ENCODE results near the gene ZNRF2. TPM values are rescaled to one million over a fixed set of nuclear protein-coding genes. Genes with fewer than 3 reads are reported as not detected.
A peak's percentile ranks its signal among the peaks of the same experiment; 100 is the strongest.
"Not testable (repeated sequence)": the region's sequence is repeated elsewhere in the genome, so short reads cannot be mapped to it uniquely, and the experiment has no call there.

Gene ZNRF2
- total RNA-seq, 1 donor from 2014 or later: 18.6 TPM

DNA sequence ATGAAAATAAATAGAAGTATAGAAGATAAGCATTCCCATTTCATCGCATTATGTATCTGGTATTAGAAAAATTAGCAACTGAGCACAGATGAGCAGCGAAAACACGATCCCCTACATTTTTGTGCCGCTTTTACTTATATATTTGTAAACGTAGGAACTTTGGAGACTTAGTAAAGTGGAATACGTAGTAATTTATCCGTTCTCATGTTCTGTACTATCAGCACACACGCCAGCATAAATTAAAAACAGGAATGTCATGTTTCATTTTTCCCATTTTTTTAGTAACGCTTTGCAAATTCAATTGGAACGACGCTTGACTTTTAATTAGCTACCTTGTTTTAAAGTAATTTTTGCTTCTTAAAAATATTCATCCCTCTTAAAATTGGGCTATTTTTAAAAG, 2.4 kb downstream of the ZNRF2 start:
- DNase-seq (ENCODE audit: low spot score) (no peak), ATAC-seq (no peak)

DNA sequence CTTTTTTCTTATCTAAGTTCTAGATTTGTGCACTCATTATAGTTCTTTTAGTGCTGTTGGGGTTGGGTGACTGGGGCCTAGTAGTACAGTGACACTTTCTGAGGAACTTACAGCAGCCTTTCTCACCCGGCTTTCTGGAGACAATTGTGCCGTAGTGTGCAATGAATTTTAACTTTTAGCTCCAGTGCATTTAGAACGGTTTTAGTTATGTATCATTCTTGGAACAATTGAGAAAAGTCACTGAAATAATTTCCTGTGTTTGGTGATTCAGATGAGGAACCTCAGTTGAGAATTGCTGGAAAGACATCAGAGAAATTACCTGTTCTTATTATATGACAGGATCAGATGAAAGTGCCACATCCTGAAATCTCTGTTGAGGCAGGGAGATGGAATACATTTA, 3.2 kb downstream of the ZNRF2 start:
- DNase-seq (ENCODE audit: low spot score); ATAC-seq: not testable (repeated sequence)

DNA sequence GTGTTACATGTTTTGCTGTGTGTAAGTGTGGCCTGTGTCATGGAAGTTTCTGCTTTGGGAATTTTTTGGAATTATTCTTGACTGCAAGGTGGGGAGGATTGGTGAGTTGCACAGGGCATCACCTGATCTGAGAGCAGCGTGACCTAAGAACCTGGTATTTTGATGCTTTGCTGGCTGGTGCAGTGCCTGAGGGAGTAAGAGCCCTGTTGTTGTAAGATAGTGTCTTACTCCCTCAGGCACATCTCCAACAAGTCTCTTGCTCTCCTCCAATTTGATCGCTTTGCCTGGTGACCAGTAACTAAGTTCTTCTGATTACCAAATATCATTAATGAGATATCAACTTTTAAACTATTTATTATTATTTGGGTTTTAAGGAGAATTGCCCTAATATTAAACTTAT, 5.2 kb downstream of the ZNRF2 start:
- ATAC-seq; DNase-seq (ENCODE audit: low spot score): not testable (repeated sequence)

DNA sequence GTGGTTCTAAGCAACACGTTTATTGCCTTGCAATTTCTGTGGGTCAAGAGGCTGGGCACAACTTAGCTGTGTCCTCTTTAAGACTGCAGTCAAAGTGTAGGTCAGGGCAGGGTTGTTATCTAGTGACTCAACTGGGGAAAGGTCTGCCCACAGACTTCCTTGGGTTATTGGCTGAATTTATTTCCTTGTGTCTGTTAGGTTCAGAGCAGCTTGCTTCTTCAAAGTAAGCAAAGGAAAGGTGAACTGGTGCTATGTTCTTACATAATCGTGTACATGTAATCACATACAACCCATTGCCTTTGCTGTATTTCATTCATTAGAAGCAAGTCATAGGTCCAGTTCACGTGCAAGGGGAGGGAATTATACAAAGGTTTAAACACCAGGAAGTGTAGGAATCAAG, 5.9 kb downstream of the ZNRF2 start:
- peak; percentile 40 for ATAC-seq
- DNase-seq (ENCODE audit: low spot score): not testable (repeated sequence)

DNA sequence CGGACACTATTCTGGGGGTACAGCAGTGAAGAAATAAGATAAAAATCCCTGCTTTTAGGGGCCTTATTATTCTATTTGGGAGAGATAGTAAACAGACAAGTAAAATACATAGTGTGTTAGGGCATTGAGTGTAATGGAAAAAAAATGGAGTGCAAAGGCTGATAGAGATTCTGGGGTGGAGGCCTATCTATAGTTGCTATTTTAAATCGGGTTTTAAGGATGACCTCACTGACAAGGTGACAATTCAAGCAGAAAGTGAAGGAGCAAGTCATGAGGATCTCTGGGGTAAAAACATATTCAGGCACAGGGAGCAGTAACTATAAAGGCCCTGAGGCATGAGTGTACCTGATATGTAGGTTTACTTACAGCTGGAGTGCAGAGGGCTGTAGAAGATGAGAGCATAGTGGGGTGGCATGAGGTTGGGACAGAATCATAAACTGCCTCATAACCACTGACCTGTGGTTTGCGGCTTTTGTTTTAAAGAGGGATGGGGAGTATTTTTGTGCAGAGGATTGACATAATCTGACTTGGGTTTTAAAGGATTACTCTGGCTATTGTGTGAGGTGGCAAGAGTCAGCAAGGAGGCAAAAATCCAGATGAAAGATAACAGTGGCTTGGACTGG, 8.1 kb downstream of the ZNRF2 start:
- not testable (repeated sequence) for DNase-seq (ENCODE audit: low spot score); ATAC-seq

DNA sequence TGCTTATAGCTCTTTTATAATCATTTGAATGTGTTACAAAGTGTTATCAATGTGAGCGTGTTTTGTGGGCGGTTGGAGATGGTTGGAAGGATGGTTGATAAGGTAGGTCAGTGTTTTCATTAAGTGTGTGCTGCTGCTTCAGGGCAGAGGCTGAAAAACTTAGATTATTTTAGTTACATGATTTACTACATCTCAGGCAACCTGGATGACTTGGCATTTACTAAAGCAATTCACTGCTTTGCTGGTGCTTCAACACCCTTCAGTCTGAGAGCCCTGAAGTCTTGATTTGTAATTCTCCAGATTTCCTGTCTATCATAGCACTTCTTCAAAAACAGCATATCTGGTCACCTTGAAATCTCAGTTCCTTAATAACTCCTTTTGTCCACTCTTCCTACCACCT, 11.9 kb downstream of the ZNRF2 start:
- not testable (repeated sequence) for DNase-seq (ENCODE audit: low spot score); ATAC-seq

DNA sequence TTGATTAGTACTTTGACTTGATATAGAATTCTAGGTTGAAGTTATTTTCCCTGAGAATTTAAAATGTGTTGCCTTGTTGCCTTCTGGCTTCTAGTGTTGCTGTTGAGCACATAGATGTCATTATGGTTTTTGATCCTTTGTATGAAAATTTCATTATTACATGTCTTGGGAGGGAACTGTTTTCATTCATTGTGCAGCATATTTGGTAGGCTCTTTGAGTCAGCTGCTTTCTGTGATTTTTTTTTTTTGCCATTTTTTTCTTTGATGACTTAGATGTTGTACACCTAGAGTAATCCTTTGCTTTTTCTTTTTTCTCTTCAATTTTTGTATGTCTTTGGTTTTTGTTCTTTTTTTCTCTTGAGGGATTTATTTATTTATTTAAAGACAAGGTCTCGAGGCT, 13.1 kb downstream of the ZNRF2 start:
- not testable (repeated sequence) for ATAC-seq; DNase-seq (ENCODE audit: low spot score)

DNA sequence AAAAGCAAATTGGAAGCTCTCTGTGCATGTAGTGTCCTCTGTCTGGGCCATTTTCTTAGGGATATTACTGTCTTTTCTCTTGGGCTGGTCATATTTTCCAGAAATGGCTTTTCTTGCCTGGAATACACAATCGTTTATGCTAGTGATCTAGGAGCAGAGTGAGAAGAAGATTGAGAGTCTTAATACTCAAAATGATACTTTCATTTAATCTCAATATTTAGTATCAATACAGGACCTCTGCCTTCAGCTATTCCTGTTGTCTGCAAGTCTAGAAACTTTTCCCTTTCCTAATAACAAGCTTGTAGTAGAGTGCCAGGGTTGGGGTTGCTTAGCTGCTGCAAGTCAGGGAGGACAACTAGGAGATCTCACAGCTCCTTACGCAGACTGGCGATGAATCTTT, 14.0 kb downstream of the ZNRF2 start:
- not testable (repeated sequence) for ATAC-seq; DNase-seq (ENCODE audit: low spot score)

DNA sequence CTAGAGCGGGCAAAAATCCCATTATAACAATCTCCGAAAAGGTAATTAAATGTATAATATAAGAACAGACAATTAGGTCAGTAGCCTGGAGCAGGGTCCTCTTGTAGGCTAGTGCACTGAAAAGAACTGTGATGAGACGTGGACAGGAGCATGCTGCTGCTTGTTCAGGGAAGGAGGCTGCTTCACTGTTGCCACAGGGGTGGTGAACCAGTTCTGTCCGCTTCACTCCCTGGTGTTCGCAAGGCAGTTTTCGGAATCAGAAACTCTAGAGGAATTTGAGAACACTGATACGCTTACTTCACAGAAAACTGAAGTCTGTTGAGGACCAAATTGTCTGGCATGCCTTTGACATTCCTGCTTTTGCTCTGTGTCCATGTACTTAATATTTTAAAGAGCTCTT, 17.4 kb downstream of the ZNRF2 start:
- ATAC-seq: no peak

DNA sequence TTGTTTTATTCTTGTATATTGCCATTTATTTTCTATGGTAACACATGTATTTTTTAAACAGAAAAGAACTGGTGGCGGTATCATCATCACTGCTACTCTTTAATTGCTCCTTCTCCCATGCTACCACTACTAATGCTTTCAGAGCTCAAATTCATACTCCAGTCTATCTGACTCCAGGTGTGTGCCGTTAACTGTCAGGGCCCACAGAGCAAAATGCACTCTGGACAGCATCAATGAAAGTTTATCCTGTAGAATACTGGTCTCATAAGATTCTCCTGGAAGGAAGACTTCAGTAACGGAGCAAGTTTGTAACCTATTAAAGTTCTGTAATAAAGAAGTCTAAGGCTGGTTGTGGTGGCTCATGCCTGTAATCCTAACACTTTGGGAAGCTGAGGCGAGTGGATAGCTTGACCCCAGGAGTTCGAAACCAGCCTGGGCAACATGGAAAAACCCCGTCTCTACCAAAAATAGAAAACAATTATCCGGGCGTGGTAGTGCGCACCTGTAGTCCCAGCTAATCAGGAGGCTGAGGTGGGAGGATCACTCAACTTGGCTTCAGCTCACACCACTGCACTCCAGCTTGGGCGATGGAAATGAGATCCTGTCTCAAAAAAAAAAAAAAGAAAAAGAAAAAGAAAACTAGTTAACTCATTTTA, 18.4 kb downstream of the ZNRF2 start:
- no peak for DNase-seq (ENCODE audit: low spot score)
- ATAC-seq: no peak

More for the DNA sequence above, 17.4 kb downstream of the ZNRF2 start:
- DNase-seq (ENCODE audit: low spot score): no peak

DNA sequence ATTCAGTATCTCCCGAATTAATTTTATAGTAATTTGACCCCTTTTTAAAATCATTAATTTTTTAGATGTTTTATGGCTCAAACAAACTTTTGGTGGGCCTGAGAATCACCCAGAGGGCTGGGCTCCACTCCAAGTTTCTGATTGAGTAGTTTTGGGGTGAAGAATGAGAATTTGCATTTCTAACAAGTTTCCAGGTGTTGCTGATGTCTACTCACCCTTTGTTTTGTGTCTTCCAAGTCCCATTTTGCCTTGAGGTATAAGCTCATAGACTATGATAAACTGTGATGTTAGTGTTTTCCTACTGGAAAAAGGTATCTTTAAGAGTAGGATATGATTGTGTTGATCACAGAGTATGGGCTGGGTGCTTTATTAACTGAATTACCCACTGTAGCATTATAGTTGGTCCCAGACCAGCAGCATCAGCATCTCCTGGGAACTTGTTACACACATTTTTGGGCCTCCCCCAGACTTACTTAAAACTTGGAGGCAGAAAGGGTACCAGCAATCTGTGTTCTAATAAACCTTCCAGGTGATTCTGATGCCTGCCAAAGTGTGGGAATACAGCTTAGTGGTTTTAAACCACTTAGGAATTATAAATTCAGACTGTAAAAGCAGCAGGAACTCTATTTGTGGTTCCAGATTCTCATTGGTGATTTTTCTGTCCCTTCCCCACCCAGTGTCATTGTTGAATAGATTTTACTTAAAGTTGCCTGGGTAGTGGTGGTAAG, 19.1 kb downstream of the ZNRF2 start:
- no peak for ATAC-seq
- DNase-seq (ENCODE audit: low spot score): no peak

DNA sequence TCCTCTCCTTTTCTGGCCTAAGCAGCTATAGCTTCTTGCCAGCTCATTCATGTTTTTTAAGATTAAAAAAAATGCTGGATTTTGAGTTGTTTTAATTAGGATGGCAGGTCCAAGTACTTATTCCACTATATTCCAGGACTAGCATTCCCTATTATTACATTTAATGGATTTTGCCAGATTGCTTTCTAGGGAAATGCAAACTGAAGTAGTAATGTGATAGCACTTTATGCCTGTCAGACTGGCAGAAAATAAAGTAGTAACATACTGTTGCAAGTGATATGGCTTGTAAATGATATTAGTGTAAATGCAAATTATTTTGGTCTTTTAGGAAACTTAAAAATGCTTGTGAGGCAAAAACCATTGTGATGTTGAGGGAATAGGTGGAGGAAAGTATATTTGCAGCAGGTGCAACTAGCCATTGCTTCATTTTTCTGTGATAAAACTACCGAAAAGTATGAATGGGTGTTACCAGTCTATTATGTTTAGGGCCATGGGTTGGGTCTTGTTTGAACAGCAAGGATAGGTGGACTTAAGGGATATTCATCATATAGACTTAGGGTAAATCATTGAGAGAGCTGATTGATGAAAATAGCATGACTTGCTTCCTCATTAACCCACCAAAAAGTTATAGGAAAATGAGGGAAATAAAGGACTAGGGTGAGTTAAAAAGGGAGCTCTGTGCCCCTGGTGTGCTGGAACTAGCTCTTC, 19.9 kb downstream of the ZNRF2 start:
- no peak for ATAC-seq
- DNase-seq (ENCODE audit: low spot score): no peak

DNA sequence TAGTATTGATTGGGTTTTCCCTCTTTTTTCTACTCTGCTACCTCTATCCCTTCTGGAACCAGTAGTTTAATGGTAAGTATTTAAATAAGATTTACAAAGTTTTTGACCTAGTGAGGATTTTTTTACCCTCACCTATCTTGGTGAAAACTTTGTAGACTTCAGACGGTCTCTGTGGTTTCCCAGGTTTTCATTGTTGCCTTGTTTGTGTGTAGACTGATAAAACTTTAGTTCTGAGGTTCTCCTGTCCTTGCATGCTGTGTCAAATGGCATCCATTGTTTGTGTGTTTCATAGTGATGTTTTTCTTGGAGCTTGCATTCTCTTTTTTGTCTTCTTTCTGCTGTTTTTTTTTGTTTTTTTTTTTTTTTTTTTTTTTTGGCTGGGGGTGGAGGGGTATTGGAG, 22.6 kb downstream of the ZNRF2 start:
- DNase-seq (ENCODE audit: low spot score): no peak
- no peak for ATAC-seq

DNA sequence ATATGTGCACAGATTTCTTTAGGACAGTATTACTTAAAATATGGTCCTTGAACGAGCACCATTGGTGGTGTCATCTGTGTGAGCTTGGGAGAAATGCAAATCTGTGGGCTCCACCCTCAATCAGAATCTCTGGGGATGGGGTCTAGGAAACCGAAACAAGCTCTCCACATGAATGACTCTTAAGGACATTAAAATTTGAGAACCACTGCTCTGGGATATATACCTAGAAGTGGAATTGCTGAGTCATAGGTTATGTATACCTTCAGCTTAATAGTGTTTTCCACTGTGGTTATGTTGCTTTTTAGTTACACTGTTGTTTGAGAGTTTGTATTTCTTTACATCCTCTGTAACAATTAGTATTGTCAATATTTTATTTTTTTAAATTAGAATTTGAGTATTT, 24.0 kb downstream of the ZNRF2 start:
- ATAC-seq (no peak), DNase-seq (ENCODE audit: low spot score) (no peak)

DNA sequence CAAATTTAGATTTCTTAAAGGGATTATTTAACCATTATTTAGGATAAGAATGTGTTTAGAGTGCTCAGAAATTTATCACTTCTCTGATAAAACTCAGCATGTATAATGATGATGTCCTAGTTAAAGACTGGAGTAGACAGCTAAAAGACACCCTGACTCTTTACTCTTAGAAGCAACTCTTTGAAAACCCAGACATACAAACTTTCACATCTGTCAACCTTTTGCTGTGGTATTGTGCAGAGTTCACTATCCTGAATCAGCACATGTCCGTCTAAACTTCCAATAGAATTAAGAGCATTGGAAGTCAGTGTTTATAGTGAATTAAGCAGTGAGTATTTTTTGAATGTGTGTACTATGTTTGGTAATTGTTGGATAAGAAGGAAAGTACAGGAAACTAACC, 24.9 kb downstream of the ZNRF2 start:
- ATAC-seq (no peak), DNase-seq (ENCODE audit: low spot score) (no peak)

DNA sequence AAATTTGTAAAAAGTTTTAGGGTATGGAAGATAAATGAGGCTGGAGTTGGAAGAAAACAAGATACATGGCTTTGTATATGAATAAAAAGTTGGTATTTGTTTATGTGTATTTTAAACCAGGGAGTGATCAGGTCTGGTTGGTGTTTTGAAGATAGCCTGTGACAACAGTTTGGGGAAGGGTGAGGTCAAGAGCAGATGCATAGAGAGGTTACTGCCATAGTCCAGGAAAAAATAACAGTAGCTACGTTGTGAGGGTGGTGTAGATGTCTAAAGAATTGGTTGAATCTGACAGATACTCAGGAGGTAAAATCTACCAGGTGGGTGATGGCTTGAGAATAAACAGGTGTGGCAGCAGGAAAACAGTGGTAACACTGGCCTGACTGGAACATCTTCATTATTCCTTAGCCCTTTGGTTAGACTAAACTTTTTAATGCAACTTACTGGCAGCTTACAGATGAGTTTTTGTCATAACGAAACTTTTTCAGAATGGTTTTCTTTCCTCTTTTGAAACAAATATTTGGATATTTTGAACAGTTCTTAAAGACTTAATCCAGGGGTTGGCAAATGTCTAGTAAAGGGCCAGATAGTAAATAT, 25.5 kb downstream of the ZNRF2 start:
- ATAC-seq: no peak
- no peak for DNase-seq (ENCODE audit: low spot score)

DNA sequence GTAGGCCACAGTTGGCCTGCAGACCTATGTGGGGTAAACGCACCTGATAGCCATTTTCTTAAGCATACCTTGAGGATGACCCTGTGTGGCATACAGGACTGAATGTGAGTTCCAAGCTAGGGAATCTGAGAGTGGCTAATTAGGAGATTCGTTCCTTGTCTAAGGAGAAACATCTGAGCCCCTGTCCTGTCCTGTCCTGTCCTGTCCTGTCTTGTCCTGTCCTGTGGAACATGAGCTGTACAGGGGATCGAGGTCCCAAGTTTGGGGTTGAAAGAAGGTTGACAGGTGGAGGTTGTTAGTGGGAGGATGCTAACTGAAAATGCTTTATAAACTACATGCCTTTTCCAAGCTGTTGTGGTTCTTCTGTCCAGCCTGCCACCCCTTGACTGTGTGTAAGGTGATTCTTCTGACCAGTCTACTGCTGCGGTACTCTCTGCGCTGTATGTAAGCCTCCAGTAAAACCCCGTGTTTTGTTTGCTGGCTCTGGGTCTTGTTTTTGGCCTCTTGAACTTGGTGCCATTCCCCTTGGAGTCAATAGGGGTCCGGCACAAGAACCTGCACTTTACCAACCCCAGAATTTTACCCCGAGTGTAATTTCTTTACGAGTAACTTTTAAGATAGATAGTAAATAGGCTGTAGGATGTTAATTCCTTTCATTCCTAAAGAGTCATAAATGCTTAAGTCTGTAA, 26.4 kb downstream of the ZNRF2 start:
- ATAC-seq: no peak
- no peak for DNase-seq (ENCODE audit: low spot score)

DNA sequence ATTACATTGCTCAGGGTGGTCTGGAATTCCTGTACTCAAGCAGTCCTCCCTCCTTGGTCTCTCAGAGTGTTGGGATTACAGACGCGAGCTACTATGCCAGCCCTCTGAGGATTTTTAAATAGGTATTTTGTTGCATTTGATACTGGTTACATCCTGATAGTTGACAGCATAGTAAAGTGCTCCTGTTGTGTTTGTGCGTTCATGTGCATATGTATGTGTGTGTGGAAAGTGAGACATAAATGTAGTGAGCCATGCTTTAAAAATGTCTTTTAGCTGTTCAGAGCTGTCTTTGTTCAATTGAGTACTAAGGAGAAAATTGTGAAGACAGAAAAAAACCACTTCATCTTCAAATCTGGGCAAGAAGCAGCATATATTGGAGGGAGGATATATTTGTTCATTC, 27.8 kb downstream of the ZNRF2 start:
- no peak for DNase-seq (ENCODE audit: low spot score)
- ATAC-seq: no peak

DNA sequence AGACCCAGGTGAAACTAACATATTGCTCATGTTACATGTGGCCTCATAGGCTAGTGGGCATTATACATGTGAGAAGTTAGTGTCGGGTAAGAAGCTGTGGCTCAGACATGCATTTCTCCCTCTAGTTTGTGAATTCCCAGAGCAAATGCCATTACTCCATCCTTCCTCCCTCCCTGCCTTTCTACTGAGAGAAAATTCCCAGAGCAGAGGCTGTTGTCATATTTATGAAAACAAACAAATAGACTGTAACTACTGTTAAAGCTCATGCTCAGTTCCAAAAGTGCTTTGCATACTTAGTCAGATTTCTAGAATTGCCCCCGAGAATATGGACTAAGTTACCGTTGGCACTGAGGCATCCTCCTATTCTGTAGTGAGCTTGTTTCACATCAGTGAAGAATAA, 29.0 kb downstream of the ZNRF2 start:
- DNase-seq (ENCODE audit: low spot score): no peak
- no peak for ATAC-seq

DNA sequence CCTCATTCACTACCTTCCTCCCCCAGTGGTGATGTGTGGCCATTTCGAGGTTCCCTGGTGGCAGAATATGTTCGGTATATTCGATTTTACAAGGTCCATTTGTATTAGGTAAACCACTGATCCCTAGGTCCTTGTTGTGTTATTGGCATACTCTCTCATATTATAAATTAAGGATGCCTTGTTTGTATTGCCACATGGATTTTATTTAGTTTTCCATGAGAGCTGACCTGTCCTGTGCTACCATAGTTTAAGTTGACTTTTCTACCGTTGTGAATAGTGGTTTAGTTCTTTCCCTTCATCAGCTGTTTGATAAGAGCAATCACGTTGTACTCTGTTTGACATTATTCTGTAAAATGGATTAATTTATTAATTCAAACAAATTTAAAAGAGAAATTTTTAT, 29.4 kb downstream of the ZNRF2 start:
- ATAC-seq (peak; percentile 18), DNase-seq (ENCODE audit: low spot score) (no peak)

DNA sequence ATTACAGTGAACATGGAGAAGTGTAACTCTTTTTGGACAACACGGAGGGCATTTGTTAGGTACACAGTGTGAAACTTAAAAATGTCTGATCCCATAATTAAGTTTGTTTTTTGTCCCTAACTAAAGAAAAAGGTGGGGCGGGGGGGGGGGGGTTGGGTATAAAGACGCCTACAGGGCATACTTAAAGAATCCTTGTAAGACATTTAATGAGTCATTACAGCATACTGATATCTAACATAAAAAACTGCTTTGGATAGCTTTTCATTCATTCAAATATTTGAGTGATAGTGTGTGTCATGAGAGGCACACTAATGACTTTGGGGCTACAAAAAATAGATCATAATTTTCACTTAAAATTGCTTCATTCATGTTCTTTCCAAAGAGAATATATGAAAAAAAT, 31.2 kb downstream of the ZNRF2 start:
- DNase-seq (ENCODE audit: low spot score) (no peak), ATAC-seq (no peak)

Data from left lobe of liver (tissue), 2 donors.